ENCODE results near the gene PITX1. TPM values are rescaled to one million over a fixed set of nuclear protein-coding genes. Genes with fewer than 3 reads are reported as not detected.

PITX1 gene
- total and polyA plus RNA-seq, 2 of the 13 experiments (the other 11 are each of a cell fraction or from before 2014, with no cell fraction given), result 11.7 to 20.2 TPM

DNA sequence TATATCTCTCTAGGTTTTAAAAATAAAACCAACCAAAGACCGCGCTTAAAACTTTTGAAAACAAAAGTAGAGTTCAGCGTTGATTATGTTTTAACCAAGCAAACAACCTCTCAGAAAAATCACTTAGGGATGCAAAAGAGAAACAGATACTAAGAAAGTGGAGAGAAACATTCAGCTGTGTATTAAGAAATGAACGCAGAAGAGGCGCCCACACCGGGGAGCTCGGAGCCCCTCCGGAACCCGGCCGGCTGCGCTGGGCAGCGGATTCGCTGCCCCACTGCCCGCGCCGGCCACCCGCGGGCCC, 1.4 kb downstream of the PITX1 start:
- TF ChIP-seq KDM1A (CRISPR knock-in tag; IDR thresholded peaks at IDR 0.05), result no peak
- 0 out of 2 replicates have a peak, but pooled peaks have one; percentile 3 for TF ChIP-seq NR2C2 (CRISPR knock-in tag; IDR thresholded peaks at IDR 0.05; ENCODE audit: borderline replicate concordance)
- Histone ChIP-seq H3K79me2 (ENCODE audit: insufficient read depth, low read length) (peaks cover 26% of the 10 kb centered on the region), H3K9me3 (ENCODE audit: low read length) (no peaks in the 10 kb centered on the region), H2AFZ (ENCODE audit: low read length) (no peak overlapping the region), H3K4me3 (replicated peaks in 1 of 3; ENCODE audit: insufficient read depth in 1 of 3, low read depth in 2 of 3, low read length in 3 of 3) (peak overlapping the region; percentile 83 to 93 (median 89)), H3K4me2 (ENCODE audit: low read depth, low read length) (peak overlapping the region; percentile 83), H3K27me3 (ENCODE audit: control insufficient read depth in 1 of 2, insufficient read depth in 2 of 2, low read length in 2 of 2) (no peaks in the 10 kb centered on the region), H4K20me1 (ENCODE audit: insufficient read depth, low read length) (no peaks in the 10 kb centered on the region), H3K9ac (ENCODE audit: insufficient read depth, low read depth, low read length) (peak overlapping the region; percentile 93), H3K27ac (ENCODE audit: extremely low read length, insufficient read depth, low read length) (peak overlapping the region; percentile 90), H3K36me3 (replicated peaks in 1 of 2; ENCODE audit: control insufficient read depth in 1 of 2, insufficient read depth in 2 of 2, low read length in 2 of 2) (peaks cover 3 to 14% of the 10 kb centered on the region in 2 experiments; a peak in 3 of 5 replicates), H3K4me1 (ENCODE audit: insufficient read depth, low read length) (peaks cover 21% of the 10 kb centered on the region)
- ATAC-seq (no peak), DNase-seq (ENCODE audit: low spot score) (no peak), FAIRE-seq (no peak)
- BruUV-seq (replicated peaks), result TSS peak; percentile 63
- in situ Hi-C loops (cut with HindIII; ENCODE audit: extremely low pct_ligation_motif_present, low pct_unique_long_range_greater_than_20kb) (loop anchor here (10.0 kb wide), 2 partner anchors 152 to 302 kb away; no protein-coding TSS in a partner anchor), intact Hi-C loops (cut with micrococcal nuclease; ENCODE audit: unreplicated experiment) (loop anchor here (1.0 to 5.0 kb wide), 3 partner anchors 65 to 160 kb away; partner anchors contain the start of gene CATSPER3)
- ChIA-PET CTCF (ENCODE audit: low intra/inter-chr PET ratio, low total read pairs) (no interaction called here), POLR2A (interaction anchor here (0.7 to 1.6 kb wide), 4 partner anchors 124 to 159 kb away, joined by 3 to 15 read pairs (median 3); partner anchors contain the start of gene PCBD2)
- 2% methylated on average over 17 of the region's 18 CpGs for WGBS (ENCODE audit: low lambda C conversion rate)

DNA sequence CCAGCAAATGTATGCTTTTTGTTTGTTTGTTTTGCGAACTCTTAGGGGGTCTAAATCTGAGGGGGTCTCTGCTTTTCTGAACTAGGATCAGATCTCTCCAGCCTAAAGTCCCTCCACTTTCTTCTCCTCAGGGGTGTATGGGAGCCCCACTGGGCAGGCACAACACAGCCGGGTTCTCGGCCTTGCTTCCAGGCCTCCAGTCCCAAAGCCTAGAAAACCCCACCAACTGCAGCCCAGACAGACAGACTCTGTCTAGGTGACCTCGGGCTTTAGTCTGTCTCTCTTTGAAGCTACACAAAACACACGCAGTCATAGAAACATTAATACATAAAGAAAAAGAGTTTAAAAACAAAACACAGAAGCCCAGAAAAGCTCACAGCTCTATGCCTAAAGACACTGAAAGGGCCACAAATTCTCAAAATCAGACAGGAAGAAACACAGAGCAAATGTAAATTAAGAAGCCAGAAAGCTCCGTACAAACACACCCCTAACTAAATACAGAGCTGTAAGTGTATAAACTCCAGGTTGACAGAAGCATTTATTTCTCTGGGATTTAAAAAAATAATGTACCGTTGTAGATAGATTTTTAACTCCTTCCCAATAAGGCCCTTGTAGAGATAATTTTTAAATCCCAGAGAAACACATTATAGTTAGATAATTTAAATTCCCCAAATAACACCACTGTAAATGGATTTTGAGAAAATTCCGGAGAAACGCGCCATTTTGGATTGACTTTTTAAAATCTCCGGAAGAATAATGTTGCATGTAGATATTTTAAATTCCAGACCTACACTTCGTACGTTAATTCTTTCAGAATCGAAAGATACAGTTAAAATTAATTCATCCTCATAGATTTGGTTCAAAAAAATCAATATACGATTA, 2.0 kb downstream of the PITX1 start:
- H2AFZ ChIP-seq (ENCODE audit: low read length), result no peak overlapping the region
- FAIRE-seq, result peak; percentile 39
- CTCF ChIA-PET (ENCODE audit: low intra/inter-chr PET ratio, low total read pairs), result no interaction called here
- TF ChIP-seq GATAD1 (CRISPR knock-in tag; IDR thresholded peaks at IDR 0.05), result no peak
- TF ChIP-seq SRF (IDR thresholded peaks at IDR 0.05; ENCODE audit: low read depth, low read length), result no peak
- no peak for TF ChIP-seq SAP130 (CRISPR knock-in tag; IDR thresholded peaks at IDR 0.05; ENCODE audit: low read depth)
- peak; percentile 38; the same call in 1 of the 2 replicates for TF ChIP-seq ZFY (CRISPR knock-in tag; IDR thresholded peaks at IDR 0.05)
- no peak for TF ChIP-seq NFKBIZ (CRISPR knock-in tag; IDR thresholded peaks at IDR 0.05)
- TF ChIP-seq ZNF605 (CRISPR knock-in tag; IDR thresholded peaks at IDR 0.05), result no peak
- TF ChIP-seq BCL6 (CRISPR knock-in tag; IDR thresholded peaks at IDR 0.05), result 0 out of 2 replicates have a peak, but pooled peaks have one; percentile 23
- no peak for TF ChIP-seq HMG20B (CRISPR knock-in tag; conservative IDR thresholded peaks at IDR 0.05)
- 0 out of 2 replicates have a peak, but pooled peaks have one; percentile 17 for TF ChIP-seq ZBTB7B (CRISPR knock-in tag; IDR thresholded peaks at IDR 0.05)
- TF ChIP-seq, protein P1, sequence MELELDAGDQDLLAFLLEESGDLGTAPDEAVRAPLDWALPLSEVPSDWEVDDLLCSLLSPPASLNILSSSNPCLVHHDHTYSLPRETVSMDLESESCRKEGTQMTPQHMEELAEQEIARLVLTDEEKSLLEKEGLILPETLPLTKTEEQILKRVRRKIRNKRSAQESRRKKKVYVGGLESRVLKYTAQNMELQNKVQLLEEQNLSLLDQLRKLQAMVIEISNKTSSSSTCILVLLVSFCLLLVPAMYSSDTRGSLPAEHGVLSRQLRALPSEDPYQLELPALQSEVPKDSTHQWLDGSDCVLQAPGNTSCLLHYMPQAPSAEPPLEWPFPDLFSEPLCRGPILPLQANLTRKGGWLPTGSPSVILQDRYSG (CRISPR knock-in tag; IDR thresholded peaks at IDR 0.05), result no peak
- TF ChIP-seq SPEN (CRISPR knock-in tag; IDR thresholded peaks at IDR 0.05; ENCODE audit: low read depth), result no peak
- TF ChIP-seq YY1 (IDR thresholded peaks at IDR 0.05; ENCODE audit: insufficient read depth, insufficient replicate concordance, low read depth, low read length), result peak; percentile 64
- peak; percentile 68; the same call in 1 of the 2 replicates for TF ChIP-seq ZFX (CRISPR knock-in tag; IDR thresholded peaks at IDR 0.05; ENCODE audit: low read depth)
- TF ChIP-seq RBM39 (IDR thresholded peaks at IDR 0.05; ENCODE audit: low read depth, low read length, poor library complexity, severe bottlenecking), result no peak
- TF ChIP-seq HNRNPUL1 (IDR thresholded peaks at IDR 0.05; ENCODE audit: low read depth, low read length), result no peak
- 0 out of 2 replicates have a peak, but pooled peaks have one; percentile 5 for TF ChIP-seq NR2C2 (CRISPR knock-in tag; IDR thresholded peaks at IDR 0.05; ENCODE audit: borderline replicate concordance)

More for the DNA sequence above, 2.0 kb downstream of the PITX1 start:
- H3K36me3 ChIP-seq (replicated peaks in 1 of 2; ENCODE audit: control insufficient read depth in 1 of 2, insufficient read depth in 2 of 2, low read length in 2 of 2), result peaks cover 3 to 14% of the 10 kb centered on the region in 2 experiments; a peak in 3 of 5 replicates
- H3K9ac ChIP-seq (ENCODE audit: insufficient read depth, low read depth, low read length), result peak overlapping the region; percentile 93
- BruUV-seq (replicated peaks), result no TSS peak
- intact Hi-C loops (cut with micrococcal nuclease; ENCODE audit: unreplicated experiment) (loop anchor here (1.0 to 5.0 kb wide), 3 partner anchors 65 to 160 kb away; partner anchors contain the start of gene CATSPER3), in situ Hi-C loops (cut with HindIII; ENCODE audit: extremely low pct_ligation_motif_present, low pct_unique_long_range_greater_than_20kb) (loop anchor here (10.0 kb wide), 2 partner anchors 153 to 303 kb away; no protein-coding TSS in a partner anchor)
- H3K4me2 ChIP-seq (ENCODE audit: low read depth, low read length), result peak overlapping the region; percentile 83
- H3K27ac ChIP-seq (ENCODE audit: extremely low read length, insufficient read depth, low read length), result peak overlapping the region; percentile 90
- H3K4me3 ChIP-seq (replicated peaks in 1 of 3; ENCODE audit: insufficient read depth in 1 of 3, low read depth in 2 of 3, low read length in 3 of 3), result peak overlapping the region; percentile 83 to 93 (median 89)
- POLR2A ChIA-PET, result interaction anchor here (0.7 to 1.6 kb wide), 7 partner anchors 28 to 158 kb away, joined by 3 to 15 read pairs (median 3); no protein-coding TSS in a partner anchor
- H3K79me2 ChIP-seq (ENCODE audit: insufficient read depth, low read length), result peaks cover 26% of the 10 kb centered on the region
- H3K4me1 ChIP-seq (ENCODE audit: insufficient read depth, low read length), result peaks cover 24% of the 10 kb centered on the region
- no peaks in the 10 kb centered on the region for H3K9me3 ChIP-seq (ENCODE audit: low read length)
- 5% methylated on average over 15 of the region's 15 CpGs for WGBS (ENCODE audit: low lambda C conversion rate)
- DNase-seq (ENCODE audit: low spot score) (peak; percentile 43), ATAC-seq (no peak)
- H4K20me1 ChIP-seq (ENCODE audit: insufficient read depth, low read length), result no peaks in the 10 kb centered on the region
- H3K27me3 ChIP-seq (ENCODE audit: control insufficient read depth in 1 of 2, insufficient read depth in 2 of 2, low read length in 2 of 2), result no peaks in the 10 kb centered on the region
